Heart right ventricle (tissue), 16 donors: ENCODE data around the gene ATP2B3. TPM values are rescaled to one million over a fixed set of nuclear protein-coding genes. Genes with fewer than 3 reads are reported as not detected.

ENCODE experiments used
- ATAC-seq, 8 donors: fragments of 200-7000 bp; cut with Tn5 transposase; one replicate each; pipeline ENCODE4 v1.9.1; 2020; ENCODE audit warnings: mild to moderate bottlenecking in 8 of 8, moderate library complexity in 8 of 8, moderate number of reproducible peaks in 1 of 8
- DNase-seq, 2 donors: peaks; one replicate each; pipeline ENCODE4 v3.0.0-alpha.2; 2020
- H3K27ac ChIP-seq, 10 donors: fragments of 200-600 bp; sonication (generic) in 2 of 10; one replicate each; pipeline versions ENCODE4 v1.5.0 to v1.8.0; 2020 to 2022; ENCODE audit warnings: mild to moderate bottlenecking in 3 of 10
- H3K27me3 ChIP-seq, 7 donors: fragments of 200-600 bp; one replicate each; pipeline ENCODE4 v1.8.0; 2021 to 2022; ENCODE audit warnings: mild to moderate bottlenecking in 2 of 7
- H3K36me3 ChIP-seq, 9 donors: fragments of 200-600 bp; sonication (generic) in 1 of 9; one replicate each; pipeline versions ENCODE4 v1.5.0 to v1.8.0; 2020 to 2022; ENCODE audit warnings: mild to moderate bottlenecking in 2 of 9
- H3K4me1 ChIP-seq, 9 donors: fragments of 200-600 bp; sonication (generic) in 1 of 9; one replicate each; pipeline versions ENCODE4 v1.5.0 to v1.8.0; 2020 to 2022; ENCODE audit warnings: mild to moderate bottlenecking in 4 of 9
- H3K4me3 ChIP-seq, 10 donors: fragments of 200-600 bp; sonication (generic) in 2 of 10; one replicate each; pipeline versions ENCODE4 v1.5.0 to v1.8.0; 2020 to 2022; ENCODE audit warnings: mild to moderate bottlenecking in 7 of 10, moderate library complexity in 2 of 10
- H3K9me3 ChIP-seq, 11 donors: fragments of 200-600 bp in 10 of 11; sonication (generic) in 2 of 11; one replicate each; pipeline versions ENCODE4 v1.5.0 to v1.8.0; 2013 to 2022; ENCODE audit warnings: mild to moderate bottlenecking in 2 of 11, control low read depth in 1 of 11, moderate library complexity in 1 of 11
- WGBS, 2 donors: extraction: QIAGEN DNeasy Blood & Tissue Kit; methylation state at CpG; one replicate each; pipeline ENCODE4 v1.1.7; 2013; ENCODE audit warnings: inconsistent platforms in 1 of 2; 5-methylcytosine and 5-hydroxymethylcytosine counted together
- intact Hi-C, 10 donors: fragments of 100-400 bp; cut with DNase I; formaldehyde crosslinking; loops; one replicate each; pipeline versions ENCODE4 v1.11.1 to v1.14.2; 2022
- polyA plus RNA-seq, 2 donors: library from polyadenylated mRNA; stranded (reverse); fragments of 200-250 nt; gene quantifications; one replicate each; pipeline ENCODE4 v1.2.3, GENCODE V29; 2013
- total RNA-seq, 10 donors: library from RNA; stranded (reverse); fragmentation: NEBNext Ultra II Directional in 3 of 10; extraction: Animal tissue kit (Norgen Biotek cat#: 25700) in 3 of 10; gene quantifications; one replicate each; pipeline versions ENCODE4 v1.2.1 to v1.2.4, GENCODE V29; 2021 to 2023
- TF ChIP-seq, protein P1 (sequence below), 9 donors: fragments of 200-600 bp; sonication (generic) in 2 of 9; IDR thresholded peaks; one replicate each; pipeline versions ENCODE4 v1.5.0 to v1.8.0; 2021 to 2022; ENCODE audit warnings: antibody characterized with exemption in 9 of 9, mild to moderate bottlenecking in 5 of 9, moderate library complexity in 1 of 9
- donor health status: Arrhythmogenic right ventricular cardiomyopathy.
- donor health status: ischemic (EF 13 %, LVEDD 7.1; RV severe dilation, severe dysfunction).
- donor health status: healthy with polysubstance abuse.
- donor health status: DM: no; HTN: yes; CAD: no.
- donor health status: DM: no; HTN: no; CAD: no.
- donor health status: ischemic (EF 25% LVEDD 6.9; RV normal size, moderate dysfunction).
- donor health status: ischemic (EF 25% LVEDD 5.7; RV mildly dilated, moderate dysfunction).
- donor health status: healthy.
- donor health status: DM: yes; HTN: yes; CAD: no.
- donor health status: Ischemic cardiomyopathy.
- donor health status: ischemic (EF 35%, LVEDD 5.7; RV mildly dilated, moderate dysfunction).
- donor health status: nonischemic (EF 11% LVEDD 7.7; RV severe dilation, severe dysfunction).
- donor health status: DM: yes; HTN: yes; CAD: no.
- donor health status: PGD.
- donor health status: ischemic (EF 29% LVEDD 5.4; RV normal size, mild dysfunction).
- donor health status: nonischemic (EF 23%, LVEDD 6.1; RV moderate dilation, normal function).

The ATP2B3 gene
- total and polyA plus RNA-seq, 12 donors: not detected

DNA sequence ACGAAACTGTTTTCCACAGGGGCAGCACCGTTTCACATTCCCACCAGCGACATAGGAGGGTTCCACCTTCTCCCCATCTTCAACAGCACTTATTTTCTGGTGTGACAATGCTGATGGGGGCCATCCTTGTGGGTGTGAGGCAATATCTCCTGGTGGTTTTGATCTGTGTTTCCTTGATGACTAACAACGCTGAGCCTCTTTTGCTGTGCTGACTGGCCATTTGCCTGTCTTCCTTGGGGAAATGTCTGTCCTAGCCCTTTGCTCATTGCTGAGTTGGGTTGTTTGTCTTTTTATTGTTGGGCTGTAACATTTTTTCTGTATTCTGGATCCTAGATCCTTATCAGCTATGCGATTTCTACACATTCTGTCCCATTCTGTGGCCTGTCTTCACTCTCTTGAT is 33.7 kb downstream of the ATP2B3 start:
- intact Hi-C loops: loop anchor here in 6 of 10 donors (5.0 to 10.0 kb wide), 3 partner anchors 94 to 116 kb away; partner anchors contain the start of gene DUSP9 (in 1 of the 6)

GRCh38 chrX:153554519-153555167 is 37.2 kb downstream of the ATP2B3 start:
- no peaks in the 10 kb centered on the region for H3K4me1 ChIP-seq
- H3K27me3 ChIP-seq: no peaks in the 10 kb centered on the region
- peak; percentile 48 to 69 for DNase-seq
- ATAC-seq: peak; percentile 42 to 81 (median 68)
- 35 to 41% methylated on average over 14 to 17 of the region's 17 CpGs for WGBS, 2 donors
- no peak overlapping the region for H3K27ac ChIP-seq
- no peaks in the 10 kb centered on the region for H3K9me3 ChIP-seq
- H3K4me3 ChIP-seq: no peak overlapping the region
- intact Hi-C loops: loop anchor here in 9 of 10 donors (1.0 to 10.0 kb wide), 6 partner anchors 90 to 114 kb away; partner anchors contain the start of gene DUSP9 (in 1 of the 9)
- H3K36me3 ChIP-seq: no peaks in the 10 kb centered on the region
- TF ChIP-seq, protein P1, sequence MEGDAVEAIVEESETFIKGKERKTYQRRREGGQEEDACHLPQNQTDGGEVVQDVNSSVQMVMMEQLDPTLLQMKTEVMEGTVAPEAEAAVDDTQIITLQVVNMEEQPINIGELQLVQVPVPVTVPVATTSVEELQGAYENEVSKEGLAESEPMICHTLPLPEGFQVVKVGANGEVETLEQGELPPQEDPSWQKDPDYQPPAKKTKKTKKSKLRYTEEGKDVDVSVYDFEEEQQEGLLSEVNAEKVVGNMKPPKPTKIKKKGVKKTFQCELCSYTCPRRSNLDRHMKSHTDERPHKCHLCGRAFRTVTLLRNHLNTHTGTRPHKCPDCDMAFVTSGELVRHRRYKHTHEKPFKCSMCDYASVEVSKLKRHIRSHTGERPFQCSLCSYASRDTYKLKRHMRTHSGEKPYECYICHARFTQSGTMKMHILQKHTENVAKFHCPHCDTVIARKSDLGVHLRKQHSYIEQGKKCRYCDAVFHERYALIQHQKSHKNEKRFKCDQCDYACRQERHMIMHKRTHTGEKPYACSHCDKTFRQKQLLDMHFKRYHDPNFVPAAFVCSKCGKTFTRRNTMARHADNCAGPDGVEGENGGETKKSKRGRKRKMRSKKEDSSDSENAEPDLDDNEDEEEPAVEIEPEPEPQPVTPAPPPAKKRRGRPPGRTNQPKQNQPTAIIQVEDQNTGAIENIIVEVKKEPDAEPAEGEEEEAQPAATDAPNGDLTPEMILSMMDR (IDR thresholded peaks at IDR 0.05): peak; percentile 29 to 70 (median 64)

More for the DNA sequence above, 33.7 kb downstream of the ATP2B3 start:
- TF ChIP-seq, protein P1 (IDR thresholded peaks at IDR 0.05): no peak
- DNase-seq (no peak), ATAC-seq (no peak)
- Histone ChIP-seq H3K9me3 (no peaks in the 10 kb centered on the region), H3K27me3 (peaks cover 0 to 12% (median 0%) of the 10 kb centered on the region in 7 donors), H3K4me3 (no peak overlapping the region), H3K36me3 (no peaks in the 10 kb centered on the region), H3K27ac (no peak overlapping the region), H3K4me1 (no peaks in the 10 kb centered on the region)
- WGBS, 2 donors: 90 to 95% methylated on average over 5 of the region's 5 CpGs

GRCh38 chrX:153556767-153557166 is 39.3 kb downstream of the ATP2B3 start:
- 88 to 92% methylated on average over 12 of the region's 12 CpGs for WGBS, 2 donors

GRCh38 chrX:153557618-153558355 is 40.3 kb downstream of the ATP2B3 start:
- H3K27ac ChIP-seq: no peak overlapping the region
- H3K4me1 ChIP-seq: no peaks in the 10 kb centered on the region
- TF ChIP-seq, protein P1 (IDR thresholded peaks at IDR 0.05): no peak
- 78 to 83% methylated on average over 16 to 19 of the region's 19 CpGs for WGBS, 2 donors
- no peak overlapping the region for H3K4me3 ChIP-seq
- intact Hi-C loops: loop anchor here in 3 of 10 donors (5.0 to 10.0 kb wide), 2 partner anchors 87 to 110 kb away; partner anchors contain the start of gene DUSP9 (in 1 of the 3)
- DNase-seq (no peak), ATAC-seq (peak in 1 of 8 donors; percentile 23)
- H3K27me3 ChIP-seq: peaks cover 0 to 8% (median 0%) of the 10 kb centered on the region in 7 donors
- no peaks in the 10 kb centered on the region for H3K9me3 ChIP-seq
- H3K36me3 ChIP-seq: no peaks in the 10 kb centered on the region

More at GRCh38 chrX:153556767-153557166, 39.3 kb downstream of the ATP2B3 start:
- H3K9me3 ChIP-seq: no peaks in the 10 kb centered on the region
- no peaks in the 10 kb centered on the region for H3K27me3 ChIP-seq
- intact Hi-C loops: loop anchor here in 3 of 10 donors (5.0 to 10.0 kb wide), 2 partner anchors 88 to 111 kb away; partner anchors contain the start of gene DUSP9 (in 1 of the 3)
- no peak for DNase-seq
- H3K4me3 ChIP-seq: no peak overlapping the region
- no peaks in the 10 kb centered on the region for H3K36me3 ChIP-seq
- ATAC-seq: no peak
- no peaks in the 10 kb centered on the region for H3K4me1 ChIP-seq
- TF ChIP-seq, protein P1 (IDR thresholded peaks at IDR 0.05): no peak
- H3K27ac ChIP-seq: no peak overlapping the region
